GM12801 (cell line): ENCODE measurements around the gene RAP2A.

Source experiments
- CTCF ChIP-seq: IDR thresholded peaks from one replicate; pipeline ENCODE4 v1.5.1; 2011; ENCODE audit warnings: control low read depth; ENCODE audit not compliant: insufficient read length; ENCODE audit errors: extremely low read depth

Gene RAP2A

DNA sequence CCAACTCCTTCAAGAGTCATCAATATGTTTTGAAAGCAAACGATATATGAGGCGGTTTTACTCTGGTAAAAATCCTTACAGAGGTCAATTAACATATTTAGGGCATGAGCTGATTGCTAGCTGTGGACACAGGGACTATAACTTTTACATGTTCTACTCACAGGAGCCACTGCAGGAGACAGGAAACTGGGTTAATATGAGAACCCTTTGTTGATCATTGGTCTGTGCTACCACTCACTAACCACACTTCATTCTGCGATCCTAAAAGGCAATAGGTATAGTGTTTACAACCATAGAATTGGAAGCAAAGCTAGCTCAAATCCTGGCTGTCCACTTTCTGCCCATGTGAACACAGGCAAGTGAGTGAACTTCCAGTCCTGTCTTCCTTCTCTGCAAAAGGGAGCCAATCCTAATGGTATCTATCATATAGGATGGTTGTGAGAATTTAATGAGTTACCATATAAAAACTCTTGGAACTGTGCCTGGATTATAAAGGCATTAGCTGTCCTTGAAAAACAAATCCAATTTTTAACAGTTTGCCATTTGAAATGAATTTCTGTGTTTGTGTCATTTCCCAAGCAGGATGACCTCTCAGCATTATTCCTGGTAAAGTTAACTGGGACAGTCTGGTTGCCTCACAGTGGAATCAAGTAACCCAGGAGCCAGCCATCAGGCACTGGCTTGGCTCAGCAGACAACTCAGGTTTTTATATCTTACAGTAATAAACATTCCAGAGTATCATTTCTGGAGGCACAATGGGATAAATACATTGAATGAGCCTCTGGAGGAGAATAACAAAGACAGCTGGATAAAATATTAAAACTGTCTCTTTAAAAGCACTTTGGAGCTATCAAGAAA lies 29.8 kb upstream of the RAP2A start:
- TF ChIP-seq CTCF: no peak

GRCh38 chr13:97407540-97407939 lies 26.4 kb upstream of the RAP2A start:
- TF ChIP-seq CTCF: no peak

DNA sequence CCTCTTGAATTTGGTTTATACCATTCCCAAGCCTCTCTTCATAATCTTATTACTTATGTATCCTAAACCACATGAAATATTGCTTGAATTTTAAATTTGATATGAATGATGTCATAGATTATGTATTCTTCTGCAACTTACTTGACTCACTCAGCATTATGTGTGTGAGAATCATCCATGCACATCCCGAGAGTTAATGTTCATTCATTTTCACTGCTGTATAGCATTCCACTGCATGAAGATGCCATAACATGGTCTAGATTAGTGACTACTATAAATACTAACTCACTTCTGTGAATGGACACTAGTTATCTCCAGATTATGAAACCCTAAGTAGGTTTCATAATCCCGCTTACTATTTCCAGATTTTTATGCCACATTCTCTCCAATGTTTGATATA lies 25.0 kb upstream of the RAP2A start:
- no peak for TF ChIP-seq CTCF

DNA sequence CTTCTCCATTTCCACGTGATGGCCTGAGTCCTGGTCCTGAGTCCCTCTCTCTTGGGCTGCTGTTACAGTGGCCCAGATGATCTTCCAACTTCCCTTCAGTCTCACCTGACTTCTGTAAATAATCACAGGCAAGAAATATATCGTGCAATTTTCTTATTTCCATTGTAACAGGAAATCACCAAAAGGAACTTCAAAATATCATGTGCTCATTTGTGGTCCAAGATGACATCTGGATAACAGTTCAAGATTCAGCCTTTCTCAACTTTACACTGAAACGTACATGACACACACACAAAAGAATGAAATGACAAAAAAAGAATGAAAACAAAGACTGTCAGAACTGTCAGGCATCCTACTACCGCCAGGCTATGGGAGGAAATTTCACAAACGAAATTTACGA lies 22.0 kb upstream of the RAP2A start:
- TF ChIP-seq CTCF: no peak

DNA sequence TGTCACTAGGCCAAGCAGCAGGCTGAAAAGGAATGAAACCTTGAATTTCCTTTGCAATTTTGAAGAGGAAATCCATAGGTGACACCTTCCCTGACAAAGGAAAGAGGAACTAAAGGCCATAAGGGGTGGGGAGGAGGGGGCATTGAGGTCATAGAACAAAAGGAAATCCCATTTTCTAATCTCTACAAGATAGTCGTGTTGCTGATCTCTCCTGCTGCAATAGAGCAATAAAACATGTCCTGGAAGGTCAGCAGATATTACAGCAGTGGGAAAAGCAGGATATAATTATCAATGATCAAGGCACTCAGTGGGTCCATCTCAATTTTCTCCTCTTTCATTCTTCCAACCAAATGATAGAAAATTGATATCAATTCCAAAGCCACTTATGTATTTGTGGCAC lies 20.3 kb upstream of the RAP2A start:
- no peak for TF ChIP-seq CTCF

- no peak for TF ChIP-seq CTCF
These were observed 19.6 kb upstream of the RAP2A start for GRCh38 chr13:97414392-97414791.

GRCh38 chr13:97417698-97418097 lies 16.3 kb upstream of the RAP2A start:
- no peak for TF ChIP-seq CTCF
